ENCODE measurements around the gene MYH11. TPM values are rescaled to one million over a fixed set of nuclear protein-coding genes. Genes with fewer than 3 reads are reported as not detected.

The MYH11 gene
- total RNA-seq, 4 donors from 2014 or later = 19.5 to 63.2 (median 24.6) TPM

DNA sequence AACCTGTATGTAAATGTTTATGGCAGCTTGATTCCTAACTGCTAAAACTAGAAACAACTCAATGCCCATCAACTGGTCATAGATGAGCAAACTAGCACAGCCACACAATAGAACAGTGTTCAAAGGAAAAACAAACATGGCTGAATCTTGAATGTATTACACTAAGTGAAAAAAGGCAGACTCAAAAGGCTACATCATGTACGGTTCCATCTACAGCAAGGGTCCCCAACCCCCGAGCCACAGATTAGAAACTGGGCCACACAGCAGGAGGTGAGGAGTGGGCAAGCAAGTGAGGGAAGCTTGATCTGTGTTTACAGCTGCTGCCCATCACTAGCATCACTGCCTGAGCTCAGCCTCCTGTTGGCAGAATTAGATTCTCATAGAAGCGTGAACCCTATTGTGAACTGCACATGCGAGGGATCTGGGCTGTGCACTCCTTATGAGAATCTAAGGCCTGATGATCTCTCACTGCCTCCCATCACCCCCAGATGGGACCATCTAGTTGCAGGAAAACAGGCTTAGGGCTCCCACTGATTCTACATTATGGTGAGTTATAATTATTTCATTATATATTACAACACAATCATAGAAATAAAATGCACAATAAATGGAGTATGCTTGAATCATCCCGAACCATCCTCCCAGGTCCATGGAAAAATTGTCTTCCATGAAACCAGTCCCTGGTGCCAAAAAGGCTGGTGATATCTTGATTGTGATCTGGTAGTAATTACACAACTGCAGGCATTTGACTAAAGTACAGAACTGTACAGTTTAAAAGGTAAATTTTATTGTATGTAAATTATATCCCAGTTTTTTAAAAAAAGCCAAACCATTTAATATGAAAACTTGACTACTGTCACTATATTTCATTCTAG, 23.8 kb upstream of the MYH11 start:
- TF ChIP-seq, protein P1, sequence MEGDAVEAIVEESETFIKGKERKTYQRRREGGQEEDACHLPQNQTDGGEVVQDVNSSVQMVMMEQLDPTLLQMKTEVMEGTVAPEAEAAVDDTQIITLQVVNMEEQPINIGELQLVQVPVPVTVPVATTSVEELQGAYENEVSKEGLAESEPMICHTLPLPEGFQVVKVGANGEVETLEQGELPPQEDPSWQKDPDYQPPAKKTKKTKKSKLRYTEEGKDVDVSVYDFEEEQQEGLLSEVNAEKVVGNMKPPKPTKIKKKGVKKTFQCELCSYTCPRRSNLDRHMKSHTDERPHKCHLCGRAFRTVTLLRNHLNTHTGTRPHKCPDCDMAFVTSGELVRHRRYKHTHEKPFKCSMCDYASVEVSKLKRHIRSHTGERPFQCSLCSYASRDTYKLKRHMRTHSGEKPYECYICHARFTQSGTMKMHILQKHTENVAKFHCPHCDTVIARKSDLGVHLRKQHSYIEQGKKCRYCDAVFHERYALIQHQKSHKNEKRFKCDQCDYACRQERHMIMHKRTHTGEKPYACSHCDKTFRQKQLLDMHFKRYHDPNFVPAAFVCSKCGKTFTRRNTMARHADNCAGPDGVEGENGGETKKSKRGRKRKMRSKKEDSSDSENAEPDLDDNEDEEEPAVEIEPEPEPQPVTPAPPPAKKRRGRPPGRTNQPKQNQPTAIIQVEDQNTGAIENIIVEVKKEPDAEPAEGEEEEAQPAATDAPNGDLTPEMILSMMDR (IDR thresholded peaks at IDR 0.05) = no peak
- no peak for TF ChIP-seq POLR2A (IDR thresholded peaks at IDR 0.05)
- DNase-seq = no peak
- Histone ChIP-seq H3K4me3 (replicated peaks in 1 of 3) (no peak overlapping the region), H3K9me3 (no peaks in the 10 kb centered on the region), H3K4me1 (peaks cover 14 to 18% of the 10 kb centered on the region in 2 donors), H3K27ac (peak overlapping the region; percentile 44 to 58 (median 46)), H3K36me3 (peaks cover 7 to 16% of the 10 kb centered on the region in 2 donors), H3K27me3 (no peaks in the 10 kb centered on the region)
- 81 to 91% methylated on average over 5 of the region's 5 CpGs for WGBS, 2 donors
- intact Hi-C loops (cut with DNase I) = no loop called here

DNA sequence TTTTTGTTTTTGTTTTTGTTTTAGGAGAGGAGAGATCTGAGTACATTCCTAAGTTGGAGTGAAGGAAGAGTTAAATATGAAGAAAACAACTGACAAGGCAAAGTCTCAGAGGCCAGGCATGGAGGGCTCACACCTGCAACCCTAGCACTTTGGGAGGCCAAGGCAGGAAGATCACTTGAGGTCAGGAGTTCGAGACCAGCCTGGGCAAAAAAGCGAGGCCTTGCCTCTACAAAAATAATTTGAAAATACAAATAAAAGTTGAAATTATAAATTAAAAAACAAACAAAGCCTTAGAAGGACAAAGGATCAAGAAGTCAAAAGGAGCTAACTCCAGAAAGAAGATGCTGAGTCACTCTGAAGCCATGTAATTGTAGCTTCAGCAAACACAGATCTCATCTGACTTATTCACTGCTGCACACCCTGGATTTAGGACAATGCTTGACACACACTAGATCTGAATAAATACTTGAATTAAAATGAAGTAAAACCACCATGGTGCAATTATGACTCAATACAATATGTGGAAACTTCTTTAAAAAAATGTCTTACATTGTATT, 22.5 kb upstream of the MYH11 start:
- Histone ChIP-seq H3K27me3 (no peaks in the 10 kb centered on the region), H3K36me3 (peaks cover 7 to 16% of the 10 kb centered on the region in 2 donors), H3K4me1 (peaks cover 14 to 18% of the 10 kb centered on the region in 2 donors), H3K4me3 (replicated peaks in 1 of 3) (no peak overlapping the region), H3K9me3 (no peaks in the 10 kb centered on the region), H3K27ac (peak overlapping the region; percentile 44 to 60 (median 58))
- no peak for DNase-seq
- WGBS, 2 donors = 91 to 98% methylated on average over 2 of the region's 2 CpGs
- intact Hi-C loops (cut with DNase I) = no loop called here
- TF ChIP-seq, protein P1 (IDR thresholded peaks at IDR 0.05) = no peak
- TF ChIP-seq POLR2A (IDR thresholded peaks at IDR 0.05) = peak in 1 of 2 donors; percentile 15

DNA sequence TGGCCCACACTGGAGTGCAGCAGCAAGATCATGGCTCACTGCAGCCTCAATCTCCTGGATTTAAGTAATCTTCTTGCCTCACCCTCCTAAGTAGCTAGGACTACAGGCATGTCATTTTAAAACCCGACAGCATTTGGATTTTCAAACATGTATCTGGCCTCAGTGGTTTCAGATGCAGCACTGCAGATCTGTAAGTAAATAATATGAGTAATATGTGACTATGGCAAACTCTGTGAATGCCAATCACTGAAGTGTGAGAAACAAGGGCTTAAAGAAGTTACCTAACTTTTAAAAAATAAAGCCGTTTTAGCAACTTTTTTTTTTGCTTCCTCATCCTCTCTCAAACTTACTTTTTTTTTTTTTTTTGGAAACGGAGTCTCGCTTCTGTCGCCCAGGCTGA, 19.7 kb upstream of the MYH11 start:
- 94 to 96% methylated on average over 5 of the region's 5 CpGs for WGBS, 2 donors
- H3K4me1 ChIP-seq = peaks cover 14 to 18% of the 10 kb centered on the region in 2 donors
- no peaks in the 10 kb centered on the region for H3K9me3 ChIP-seq
- H3K36me3 ChIP-seq = peaks cover 0 to 2% of the 10 kb centered on the region in 2 donors
- H3K27ac ChIP-seq = no peak overlapping the region
- no peaks in the 10 kb centered on the region for H3K27me3 ChIP-seq
- intact Hi-C loops (cut with DNase I) = no loop called here
- H3K4me3 ChIP-seq (replicated peaks in 1 of 3) = no peak overlapping the region
- DNase-seq = no peak
- TF ChIP-seq POLR2A (IDR thresholded peaks at IDR 0.05) = no peak
- TF ChIP-seq, protein P1 (IDR thresholded peaks at IDR 0.05) = no peak

DNA sequence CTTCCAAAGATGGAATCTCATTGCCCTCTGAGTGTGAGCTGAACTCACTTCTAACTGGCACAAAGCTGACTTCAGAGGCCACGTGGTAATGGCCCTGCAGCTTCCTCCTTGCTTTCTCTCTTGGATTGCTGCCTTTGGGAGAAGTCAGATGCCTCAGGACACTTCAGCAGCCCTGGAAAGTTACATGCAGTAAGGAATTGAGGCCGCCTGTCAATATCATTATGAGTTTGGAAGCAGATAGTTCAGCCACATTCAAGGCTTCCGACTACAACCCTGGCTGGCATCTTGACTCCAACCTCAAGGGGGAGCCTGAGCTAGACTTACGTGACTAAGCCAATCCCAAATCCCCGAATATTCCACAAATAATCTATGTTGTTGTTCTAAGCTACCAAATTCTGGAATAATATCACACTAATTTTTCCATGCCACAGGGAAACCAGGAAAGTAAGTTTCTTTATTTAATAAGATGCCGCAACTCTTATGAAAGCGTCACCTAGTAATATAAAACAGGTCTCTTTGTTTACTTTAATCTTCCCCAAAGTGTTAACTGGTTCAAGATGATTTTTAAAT, 18.0 kb upstream of the MYH11 start:
- no peak for TF ChIP-seq POLR2A (IDR thresholded peaks at IDR 0.05)
- TF ChIP-seq, protein P1 (IDR thresholded peaks at IDR 0.05) = peak; percentile 34 to 75 (median 69)
- peaks cover 9 to 10% of the 10 kb centered on the region in 2 donors for H3K4me1 ChIP-seq
- intact Hi-C loops (cut with DNase I) = loop anchor here (2.0 kb wide), 1 partner anchor 254 kb away; no protein-coding TSS in a partner anchor
- H3K9me3 ChIP-seq = no peaks in the 10 kb centered on the region
- H3K27ac ChIP-seq = peak overlapping the region; percentile 10 to 61 (median 51)
- no peaks in the 10 kb centered on the region for H3K27me3 ChIP-seq
- H3K4me3 ChIP-seq (replicated peaks in 1 of 3) = no peak overlapping the region
- peaks cover 6 to 8% of the 10 kb centered on the region in 2 donors for H3K36me3 ChIP-seq
- WGBS, 2 donors = 48 to 57% methylated on average over 7 of the region's 7 CpGs
- DNase-seq = peak; percentile 62 to 64

Data from thyroid gland (tissue), 4 donors.